ENCODE data around the gene CTDP1. TPM values are rescaled to one million over a fixed set of nuclear protein-coding genes. Genes with fewer than 3 reads are reported as not detected.
"Not testable (repeated sequence)": the region's sequence is repeated elsewhere in the genome, so short reads cannot be mapped to it uniquely, and the experiment has no call there.

Gene CTDP1
- total and polyA plus RNA-seq, 2 donors = 10.1 to 16.0 TPM

DNA sequence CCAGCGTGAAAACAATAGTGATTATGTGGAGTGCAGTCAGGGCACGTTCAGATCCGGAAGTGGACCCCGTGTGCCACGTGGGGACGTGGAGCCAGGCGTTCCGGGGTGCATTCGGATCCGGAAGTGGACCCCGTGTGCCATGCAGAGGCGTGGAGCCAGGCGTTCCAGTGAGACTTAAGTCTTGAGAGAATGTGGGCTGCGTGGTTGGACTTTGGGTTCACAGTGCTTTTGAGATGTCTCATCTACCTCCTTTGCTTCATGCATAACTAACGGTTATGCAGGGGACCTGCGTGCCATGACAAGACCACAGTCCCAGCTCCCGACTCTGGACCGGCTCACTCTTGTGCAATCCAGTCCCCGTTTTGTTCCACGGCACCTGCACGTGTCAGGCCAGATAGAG, 28.8 kb downstream of the CTDP1 start:
- Histone ChIP-seq H3K27ac (ENCODE audit: low read depth) (no peak overlapping the region), H3K36me3 (ENCODE audit: insufficient read depth) (peaks cover 4% of the 10 kb centered on the region), H3K4me1 (ENCODE audit: insufficient read depth) (no peaks in the 10 kb centered on the region), H3K4me3 (ENCODE audit: low read depth, low read length) (no peak overlapping the region)
- no peak for DNase-seq (ENCODE audit: extremely low spot score)
- 94% methylated on average over 21 of the region's 21 CpGs for WGBS

DNA sequence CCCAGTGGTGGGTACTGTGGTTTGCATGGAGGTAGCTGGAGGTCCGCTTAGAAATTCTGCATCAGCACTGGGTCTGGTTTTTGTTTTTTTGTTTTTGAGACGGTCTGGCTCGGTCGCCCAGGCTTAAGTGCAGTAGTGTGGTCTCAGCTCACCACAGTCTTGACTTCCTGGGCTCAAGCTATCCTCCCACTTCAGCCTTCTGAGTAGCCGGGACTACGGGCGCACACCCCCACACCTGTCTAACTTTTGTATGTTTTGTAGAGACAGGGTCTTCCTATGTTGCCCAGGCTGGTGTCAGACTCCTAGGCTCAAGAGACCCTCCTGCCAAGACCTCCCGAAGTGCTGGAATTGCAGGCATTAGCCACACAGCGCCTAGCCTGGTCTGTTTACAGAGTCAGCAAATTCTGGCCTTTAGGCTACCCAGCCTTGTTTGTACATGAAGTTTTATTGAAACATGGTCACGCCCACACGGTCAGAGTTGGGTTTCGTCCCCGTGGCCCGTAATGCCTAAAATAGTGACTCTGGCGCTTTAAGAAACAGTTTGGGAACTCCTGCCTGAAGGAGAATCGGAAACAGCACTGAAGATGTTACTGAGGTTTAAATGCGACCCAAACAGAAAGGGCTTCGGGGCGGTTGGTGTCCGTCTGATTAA, 32.7 kb downstream of the CTDP1 start:
- DNase-seq (ENCODE audit: extremely low spot score) = no peak
- Histone ChIP-seq H3K27ac (ENCODE audit: low read depth) (no peak overlapping the region), H3K36me3 (ENCODE audit: insufficient read depth) (peaks cover 6% of the 10 kb centered on the region), H3K4me1 (ENCODE audit: insufficient read depth) (no peaks in the 10 kb centered on the region), H3K4me3 (ENCODE audit: low read depth, low read length) (no peak overlapping the region)
- 87% methylated on average over 20 of the region's 20 CpGs for WGBS

DNA sequence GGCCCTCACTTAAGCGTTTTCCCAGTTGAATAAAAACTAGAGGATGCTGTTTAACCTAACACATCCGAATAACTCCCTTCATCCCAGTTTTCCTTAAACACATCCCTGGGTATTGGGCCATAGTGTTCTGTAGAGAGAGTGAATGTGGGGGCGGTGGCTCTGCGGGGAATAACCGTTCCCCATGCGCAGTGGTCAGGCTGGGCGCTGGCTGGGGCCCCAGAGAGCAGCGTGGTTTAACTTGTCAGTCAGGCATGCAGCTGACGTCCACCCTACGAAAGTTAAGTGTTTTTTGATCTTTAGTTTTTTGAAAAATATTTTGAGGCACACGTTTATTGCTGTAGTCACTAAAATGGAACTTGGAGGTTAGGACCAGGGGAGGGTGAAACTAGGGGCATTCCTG, 33.7 kb downstream of the CTDP1 start:
- Histone ChIP-seq H3K4me1 (ENCODE audit: insufficient read depth) (no peaks in the 10 kb centered on the region), H3K4me3 (ENCODE audit: low read depth, low read length) (no peak overlapping the region), H3K27ac (ENCODE audit: low read depth) (no peak overlapping the region), H3K36me3 (ENCODE audit: insufficient read depth) (peaks cover 10% of the 10 kb centered on the region)
- 93% methylated on average over 11 of the region's 11 CpGs for WGBS
- no peak for DNase-seq (ENCODE audit: extremely low spot score)

DNA sequence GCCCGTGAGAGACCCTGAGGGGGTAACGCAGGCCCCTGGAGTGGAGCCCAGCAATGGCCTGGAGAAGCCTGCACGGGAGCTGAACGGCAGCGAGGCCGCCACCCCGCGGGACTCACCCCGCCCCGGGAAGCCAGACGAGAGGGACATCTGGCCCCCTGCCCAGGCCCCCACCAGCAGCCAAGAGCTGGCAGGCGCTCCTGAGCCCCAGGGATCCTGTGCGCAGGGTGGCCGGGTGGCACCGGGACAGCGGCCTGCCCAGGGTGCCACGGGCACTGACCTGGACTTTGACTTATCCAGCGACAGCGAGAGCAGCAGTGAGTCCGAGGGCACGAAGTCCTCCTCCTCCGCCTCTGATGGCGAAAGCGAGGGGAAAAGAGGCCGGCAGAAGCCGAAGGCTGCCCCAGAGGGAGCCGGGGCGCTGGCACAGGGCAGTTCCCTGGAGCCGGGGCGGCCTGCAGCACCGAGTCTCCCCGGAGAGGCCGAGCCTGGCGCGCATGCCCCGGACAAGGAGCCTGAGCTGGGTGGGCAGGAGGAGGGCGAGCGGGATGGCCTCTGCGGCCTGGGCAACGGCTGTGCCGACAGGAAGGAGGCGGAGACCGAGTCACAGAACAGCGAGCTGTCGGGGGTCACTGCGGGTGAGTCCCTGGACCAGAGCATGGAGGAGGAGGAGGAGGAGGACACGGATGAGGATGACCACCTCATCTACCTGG, 35.1 kb downstream of the CTDP1 start:
- Histone ChIP-seq H3K4me1 (ENCODE audit: insufficient read depth) (no peaks in the 10 kb centered on the region), H3K4me3 (ENCODE audit: low read depth, low read length) (no peak overlapping the region), H3K36me3 (ENCODE audit: insufficient read depth) (peaks cover 11% of the 10 kb centered on the region), H3K27ac (ENCODE audit: low read depth) (no peak overlapping the region)
- no peak for DNase-seq (ENCODE audit: extremely low spot score)
- 95% methylated on average over 47 of the region's 47 CpGs for WGBS

DNA sequence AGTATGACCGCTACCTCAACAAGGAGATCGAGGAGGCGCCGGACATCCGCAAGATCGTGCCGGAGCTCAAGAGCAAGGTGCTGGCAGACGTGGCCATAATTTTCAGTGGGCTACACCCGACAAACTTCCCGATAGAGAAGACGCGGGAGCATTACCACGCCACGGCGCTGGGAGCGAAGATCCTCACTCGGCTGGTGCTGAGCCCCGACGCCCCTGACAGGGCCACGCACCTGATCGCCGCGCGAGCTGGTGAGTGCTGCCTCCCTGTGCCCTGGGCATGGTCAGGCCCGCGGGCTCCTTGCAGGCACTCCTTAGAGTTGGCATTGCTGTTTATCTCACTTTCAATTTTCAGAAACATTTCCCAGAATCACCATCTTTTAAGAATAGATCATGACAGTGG, 35.7 kb downstream of the CTDP1 start:
- no peak overlapping the region for H3K27ac ChIP-seq (ENCODE audit: low read depth)
- no peak for DNase-seq (ENCODE audit: extremely low spot score)
- H3K4me3 ChIP-seq (ENCODE audit: low read depth, low read length) = no peak overlapping the region
- peaks cover 11% of the 10 kb centered on the region for H3K36me3 ChIP-seq (ENCODE audit: insufficient read depth)
- 98% methylated on average over 26 of the region's 26 CpGs for WGBS
- no peaks in the 10 kb centered on the region for H3K4me1 ChIP-seq (ENCODE audit: insufficient read depth)

DNA sequence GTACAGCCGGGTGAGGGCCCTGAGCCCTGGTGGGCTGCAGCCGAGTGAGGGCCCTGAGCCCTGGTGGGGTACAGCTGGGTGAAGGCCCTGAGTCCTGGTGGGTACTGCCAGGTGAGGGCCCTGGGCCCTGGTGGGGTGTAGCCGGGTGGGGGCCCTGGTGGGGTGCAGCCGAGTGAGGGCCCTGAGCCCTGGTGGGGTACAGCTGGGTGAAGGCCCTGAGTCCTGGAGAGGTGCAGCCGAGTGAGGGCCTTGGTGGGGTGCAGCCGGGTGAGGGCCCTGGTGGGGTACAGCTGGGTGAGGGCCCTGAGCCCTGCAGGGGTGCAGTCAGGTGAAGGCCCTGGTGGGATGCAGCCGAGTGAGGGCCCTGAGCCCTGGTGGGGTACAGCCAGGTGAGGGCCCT, 37.5 kb downstream of the CTDP1 start:
- Histone ChIP-seq H3K4me1 (ENCODE audit: insufficient read depth) (no peaks in the 10 kb centered on the region), H3K27ac (ENCODE audit: low read depth) (no peak overlapping the region), H3K4me3 (ENCODE audit: low read depth, low read length) (no peak overlapping the region), H3K36me3 (ENCODE audit: insufficient read depth) (peaks cover 15% of the 10 kb centered on the region)
- 97% methylated on average over 7 of the region's 7 CpGs for WGBS
- DNase-seq (ENCODE audit: extremely low spot score) = no peak

DNA sequence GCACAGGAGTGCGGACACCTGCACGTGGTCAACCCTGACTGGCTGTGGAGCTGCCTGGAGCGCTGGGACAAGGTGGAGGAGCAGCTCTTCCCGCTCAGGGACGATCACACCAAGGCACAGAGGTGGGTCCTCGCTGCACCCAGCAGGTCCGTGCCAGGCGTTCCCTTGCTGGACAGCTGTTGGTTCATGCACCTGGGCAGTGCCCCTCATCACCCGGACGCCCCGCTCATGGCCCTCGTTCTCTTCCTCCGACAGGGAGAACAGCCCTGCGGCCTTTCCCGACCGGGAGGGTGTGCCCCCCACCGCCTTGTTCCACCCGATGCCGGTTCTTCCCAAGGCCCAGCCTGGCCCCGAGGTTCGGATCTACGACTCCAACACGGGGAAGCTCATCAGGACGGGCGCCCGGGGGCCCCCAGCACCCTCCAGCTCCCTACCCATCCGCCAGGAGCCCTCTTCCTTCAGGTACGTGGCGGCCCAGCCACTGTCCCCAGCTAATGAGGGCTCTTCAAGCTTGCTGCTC, 38.0 kb downstream of the CTDP1 start:
- H3K27ac ChIP-seq (ENCODE audit: low read depth) = no peak overlapping the region
- no peak for DNase-seq (ENCODE audit: extremely low spot score)
- peaks cover 15% of the 10 kb centered on the region for H3K36me3 ChIP-seq (ENCODE audit: insufficient read depth)
- WGBS = 96% methylated on average over 29 of the region's 29 CpGs
- H3K4me3 ChIP-seq (ENCODE audit: low read depth, low read length) = no peak overlapping the region
- H3K4me1 ChIP-seq (ENCODE audit: insufficient read depth) = no peaks in the 10 kb centered on the region

DNA sequence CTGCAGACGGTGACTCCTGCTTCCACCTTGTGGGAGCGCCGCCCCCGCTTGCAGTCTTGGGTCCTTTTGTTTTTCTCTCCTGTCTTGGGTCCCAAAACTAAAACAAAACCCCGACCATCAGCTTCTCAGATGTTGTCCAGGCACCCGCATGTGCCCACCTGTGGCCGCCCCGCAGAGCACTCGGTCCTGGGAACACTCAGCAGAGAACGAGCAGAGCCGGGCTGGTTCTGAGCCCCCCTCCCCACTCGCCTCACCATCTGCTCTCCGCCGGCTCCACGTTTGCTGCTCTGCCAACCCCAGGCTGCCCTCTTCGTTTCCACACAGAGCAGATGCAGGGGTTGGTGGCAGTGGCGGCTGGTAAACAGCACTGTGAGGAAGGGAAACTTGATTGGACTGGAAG, 38.5 kb downstream of the CTDP1 start:
- Histone ChIP-seq H3K4me3 (ENCODE audit: low read depth, low read length) (no peak overlapping the region), H3K36me3 (ENCODE audit: insufficient read depth) (peaks cover 15% of the 10 kb centered on the region), H3K27ac (ENCODE audit: low read depth) (no peak overlapping the region), H3K4me1 (ENCODE audit: insufficient read depth) (no peaks in the 10 kb centered on the region)
- WGBS = 94% methylated on average over 17 of the region's 17 CpGs
- DNase-seq (ENCODE audit: extremely low spot score) = no peak

DNA sequence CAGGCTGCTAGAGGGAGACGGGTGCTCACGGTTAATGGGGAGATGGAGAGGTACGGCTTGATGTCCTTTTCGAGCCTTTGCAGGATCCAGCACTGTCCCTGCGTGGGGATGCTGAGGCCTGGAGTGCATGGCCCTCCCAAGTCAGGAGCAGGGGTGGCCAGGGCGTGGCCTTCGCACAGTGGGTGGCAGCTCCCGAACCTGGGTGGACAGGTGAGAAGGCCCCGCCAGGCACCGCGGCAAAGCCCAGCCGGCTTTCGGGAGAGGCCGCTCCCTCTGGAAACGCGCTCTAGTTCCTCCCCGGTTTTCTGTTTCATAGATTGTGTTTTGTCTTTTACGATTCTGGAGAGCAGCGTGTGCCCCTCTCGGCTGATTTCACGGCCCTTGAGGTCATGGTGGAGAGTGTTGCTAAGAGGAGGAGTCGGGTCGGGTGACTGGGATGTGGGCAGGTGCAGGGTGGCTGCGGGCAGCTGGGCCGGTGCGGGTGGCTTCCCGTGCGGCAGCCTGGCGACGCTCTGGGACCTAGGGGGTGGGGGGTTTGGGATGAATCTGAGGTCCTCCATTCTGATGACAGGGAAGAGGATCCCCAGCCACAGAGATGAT, 39.4 kb downstream of the CTDP1 start:
- DNase-seq (ENCODE audit: extremely low spot score) = no peak
- Histone ChIP-seq H3K4me3 (ENCODE audit: low read depth, low read length) (no peak overlapping the region), H3K27ac (ENCODE audit: low read depth) (no peak overlapping the region)

DNA sequence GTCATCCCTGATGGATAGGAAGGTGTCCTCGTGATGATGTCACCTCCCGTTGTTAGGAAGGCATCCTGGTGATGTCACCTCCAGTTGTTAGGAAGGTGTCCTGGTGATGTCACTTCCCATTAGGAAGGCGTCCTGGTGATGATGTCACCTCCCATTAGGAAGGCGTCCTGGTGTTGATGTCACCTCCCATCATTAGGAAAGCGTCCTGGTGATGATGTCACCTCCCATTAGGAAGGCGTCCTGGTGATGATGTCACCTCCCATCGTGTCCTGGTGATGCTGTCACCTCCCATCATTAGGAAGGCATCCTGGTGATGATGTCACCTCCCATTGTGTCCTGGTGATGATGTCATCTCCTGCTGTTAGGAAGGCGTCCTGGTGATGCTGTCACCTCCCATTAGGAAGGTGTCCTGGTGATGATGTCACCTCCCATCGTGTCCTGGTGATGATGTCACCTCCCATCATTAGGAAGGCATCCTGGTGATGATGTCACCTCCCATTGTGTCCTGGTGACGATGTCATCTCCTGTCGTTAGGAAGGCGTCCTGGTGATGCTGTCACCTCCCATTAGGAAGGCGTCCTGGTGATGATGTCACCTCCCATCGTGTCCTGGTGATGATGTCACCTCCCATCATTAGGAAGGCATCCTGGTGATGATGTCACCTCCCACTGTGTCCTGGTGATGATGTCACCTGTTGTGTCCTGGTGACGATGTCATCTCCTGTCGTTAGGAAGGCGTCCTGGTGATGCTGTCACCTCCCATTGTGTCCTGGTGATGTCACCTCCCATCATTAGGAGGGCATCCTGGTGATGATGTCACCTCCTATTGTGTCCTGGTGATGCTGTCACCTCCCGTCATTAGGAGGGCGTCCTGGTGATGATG, 40.1 kb downstream of the CTDP1 start:
- H3K36me3 ChIP-seq (ENCODE audit: insufficient read depth) = peaks cover 14% of the 10 kb centered on the region
- 94% methylated on average over 19 of the region's 19 CpGs for whole genome bisulfite sequencing
- DNase-seq (ENCODE audit: extremely low spot score); H3K27ac ChIP-seq (ENCODE audit: low read depth); H3K4me3 ChIP-seq (ENCODE audit: low read depth, low read length); H3K4me1 ChIP-seq (ENCODE audit: insufficient read depth): not testable (repeated sequence)

More for the DNA sequence above, 39.4 kb downstream of the CTDP1 start:
- Histone ChIP-seq H3K36me3 (ENCODE audit: insufficient read depth) (peaks cover 15% of the 10 kb centered on the region), H3K4me1 (ENCODE audit: insufficient read depth) (no peaks in the 10 kb centered on the region)
- WGBS = 95% methylated on average over 30 of the region's 30 CpGs

DNA sequence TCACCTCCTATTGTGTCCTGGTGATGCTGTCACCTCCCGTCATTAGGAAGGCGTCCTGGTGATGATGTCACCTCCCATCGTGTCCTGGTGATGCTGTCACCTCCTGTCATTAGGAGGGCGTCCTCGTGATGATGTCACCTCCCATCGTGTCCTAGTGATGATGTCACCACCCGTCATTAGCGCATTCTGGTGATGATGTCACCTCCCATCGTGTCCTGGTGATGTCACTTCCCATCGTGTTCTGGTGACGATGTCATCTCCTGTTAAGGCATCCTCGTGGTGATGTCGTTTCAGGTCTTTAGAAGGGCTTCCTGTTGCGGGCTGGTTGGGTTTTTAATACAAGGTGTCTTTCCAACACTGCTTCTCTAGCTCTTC, 40.7 kb downstream of the CTDP1 start:
- H3K27ac ChIP-seq (ENCODE audit: low read depth) = no peak overlapping the region
- H3K36me3 ChIP-seq (ENCODE audit: insufficient read depth) = peaks cover 11% of the 10 kb centered on the region
- H3K4me3 ChIP-seq (ENCODE audit: low read depth, low read length) = no peak overlapping the region
- WGBS = 93% methylated on average over 14 of the region's 14 CpGs
- no peaks in the 10 kb centered on the region for H3K4me1 ChIP-seq (ENCODE audit: insufficient read depth)
- no peak for DNase-seq (ENCODE audit: extremely low spot score)

DNA sequence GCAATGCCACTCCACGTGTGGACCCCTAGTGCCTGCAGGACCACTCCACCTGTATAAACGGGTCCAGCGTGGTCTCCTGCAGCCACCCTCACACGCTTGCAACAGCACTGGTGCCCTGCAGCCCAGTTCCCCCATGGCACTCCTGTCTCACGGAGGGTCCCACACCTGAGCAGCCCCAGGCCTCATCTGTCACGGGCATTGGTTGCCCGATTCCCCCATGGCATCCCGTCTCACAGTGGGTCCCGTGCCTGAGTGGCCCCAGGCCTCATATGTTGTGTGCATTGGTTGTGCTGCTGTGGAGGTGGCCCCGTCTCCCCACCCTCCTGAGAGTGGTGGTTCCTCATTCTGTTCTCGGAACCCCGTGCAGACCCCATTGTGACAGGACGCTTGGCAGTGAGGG, 43.4 kb downstream of the CTDP1 start:
- Histone ChIP-seq H3K4me1 (ENCODE audit: insufficient read depth) (no peaks in the 10 kb centered on the region), H3K27ac (ENCODE audit: low read depth) (no peak overlapping the region), H3K4me3 (ENCODE audit: low read depth, low read length) (no peak overlapping the region), H3K36me3 (ENCODE audit: insufficient read depth) (peaks cover 6% of the 10 kb centered on the region)
- no peak for DNase-seq (ENCODE audit: extremely low spot score)
- WGBS = 97% methylated on average over 13 of the region's 13 CpGs

DNA sequence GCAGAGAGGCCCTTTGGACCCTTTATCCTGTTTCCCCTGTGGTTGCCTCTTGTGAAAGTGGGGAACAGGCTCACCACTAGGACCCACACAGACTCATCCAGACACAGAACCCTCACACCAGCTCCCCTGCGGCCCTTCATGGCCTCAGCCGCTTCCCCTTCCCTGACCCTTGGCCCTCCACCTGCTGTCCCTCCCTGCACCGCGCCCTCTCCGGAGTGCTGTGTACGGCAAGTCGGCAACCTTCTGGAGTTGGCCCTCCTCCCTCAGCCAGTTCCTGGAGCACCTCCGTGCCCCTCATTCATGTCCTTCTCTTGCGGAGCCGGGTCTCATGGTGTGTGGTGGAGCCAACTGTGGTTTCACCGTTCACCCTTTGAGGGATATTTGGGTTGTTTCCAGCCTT, 44.0 kb downstream of the CTDP1 start:
- DNase-seq (ENCODE audit: extremely low spot score) = no peak
- WGBS = 86% methylated on average over 11 of the region's 11 CpGs
- H3K36me3 ChIP-seq (ENCODE audit: insufficient read depth) = peaks cover 6% of the 10 kb centered on the region
- H3K27ac ChIP-seq (ENCODE audit: low read depth) = no peak overlapping the region
- no peak overlapping the region for H3K4me3 ChIP-seq (ENCODE audit: low read depth, low read length)
- no peaks in the 10 kb centered on the region for H3K4me1 ChIP-seq (ENCODE audit: insufficient read depth)
